Endothelial cell of umbilical vein (primary cell): ENCODE data around the gene PARD3B. TPM values are rescaled to one million over a fixed set of nuclear protein-coding genes. Genes with fewer than 3 reads are reported as not detected.

Experiments used
- BruUV-seq: library from RNA; stranded (reverse); fragments of 400-500 nt; replicated peaks from 2 replicates; lab custom pipeline; 2021; lab: Mats Ljungman, UMichigan
- CTCF ChIA-PET: fragments of 300-600, 350-600 bp; sonication (Branson Sonifier 250); formaldehyde crosslinking; loops from one replicate; lab custom pipeline; 2021; ENCODE audit warnings: antibody characterized with exemption, inconsistent platforms; lab: Charles Lee
- POLR2A ChIA-PET: fragments of 300-600, 350-600 bp; sonication (Branson Sonifier 250); formaldehyde crosslinking; loops from one replicate; lab custom pipeline; 2021; ENCODE audit warnings: antibody characterized with exemption, inconsistent platforms; lab: Charles Lee
- DNase-seq: peaks from one replicate; pipeline ENCODE4 v3.0.0-alpha.2; 2011; ENCODE audit warnings: low read depth, low spot score
- FAIRE-seq: peaks from 2 replicates; lab custom pipeline; 2011; peaks lifted over from hg19 to GRCh38; lab: Jason Lieb, UNC
- H2AFZ ChIP-seq: 2 replicates; pipeline ENCODE4 v1.6.0; 2012; ENCODE audit warnings: low read depth, low read length, control low read depth, inconsistent platforms
- H3K27ac ChIP-seq: 2 replicates; pipeline ENCODE4 v1.5.1; 2011; ENCODE audit warnings: low read depth, mild to moderate bottlenecking, control low read depth, low read length, moderate library complexity; ENCODE audit not compliant: insufficient read depth
- H3K27me3 ChIP-seq, 2 experiments: 2 replicates each; pipeline versions ENCODE4 v1.6.0 to v1.6.1; 2011; ENCODE audit warnings: low read length in 2 of 2, mixed read lengths in 1 of 2; ENCODE audit not compliant: control insufficient read depth in 2 of 2, insufficient read depth in 2 of 2
- H3K36me3 ChIP-seq, 2 experiments: 2 replicates in 1 of 2; 3 replicates in 1 of 2; pipeline ENCODE4 v1.5.1; 2011; ENCODE audit warnings: low read length in 2 of 2, mild to moderate bottlenecking in 1 of 2, moderate library complexity in 1 of 2; ENCODE audit not compliant: control insufficient read depth in 2 of 2, insufficient read depth in 2 of 2; ENCODE audit errors: extremely low read depth in 1 of 2
- H3K4me1 ChIP-seq: 3 replicates; pipeline ENCODE4 v1.5.1; 2011; ENCODE audit warnings: mild to moderate bottlenecking, low read length; ENCODE audit not compliant: control insufficient read depth, insufficient read depth; ENCODE audit errors: extremely low read depth
- H3K4me2 ChIP-seq: 2 replicates; pipeline ENCODE4 v1.6.1; 2011; ENCODE audit warnings: low read length, control low read depth, mixed read lengths; ENCODE audit not compliant: insufficient read depth
- H3K4me3 ChIP-seq, 3 experiments: fragments of 200-600 bp in 1 of 3; sonication (generic), shearing (Covaris generic) in 1 of 3; replicated peaks in 1 of 3; 2 replicates each; pipeline ENCODE4 v1.5.1; 2011 to 2016; ENCODE audit warnings: control low read depth in 3 of 3, low read length in 3 of 3, mild to moderate bottlenecking in 2 of 3, inconsistent platforms in 1 of 3, low read depth in 1 of 3, moderate library complexity in 1 of 3; ENCODE audit not compliant: insufficient read depth in 1 of 3
- H3K79me2 ChIP-seq: 2 replicates; pipeline ENCODE4 v1.6.0; 2012; ENCODE audit warnings: low read length, inconsistent platforms; ENCODE audit not compliant: control insufficient read depth, insufficient read depth
- H3K9ac ChIP-seq: replicated peaks from 2 replicates; pipeline ENCODE3; 2011; ENCODE audit warnings: low read length, control low read depth; ENCODE audit not compliant: insufficient read depth; ENCODE audit errors: extremely low read depth
- H3K9me1 ChIP-seq: replicated peaks from 3 replicates; pipeline ENCODE4 v1.6.0; 2011; ENCODE audit warnings: mild to moderate bottlenecking, low read length; ENCODE audit not compliant: control insufficient read depth, insufficient read depth; ENCODE audit errors: extremely low read depth
- H3K9me3 ChIP-seq: replicated peaks from 2 replicates; pipeline ENCODE4 v1.5.1; 2012; ENCODE audit warnings: low read length, inconsistent platforms; ENCODE audit not compliant: control insufficient read depth, insufficient read depth
- H4K20me1 ChIP-seq: replicated peaks from 2 replicates; pipeline ENCODE3; 2011; ENCODE audit warnings: mild to moderate bottlenecking, low read length; ENCODE audit not compliant: control insufficient read depth, insufficient read depth; ENCODE audit errors: extremely low read depth
- EZH2 ChIP-seq: IDR thresholded peaks from 2 replicates; pipeline ENCODE4 v1.6.1; 2012; ENCODE audit warnings: borderline replicate concordance, low read depth, mild to moderate bottlenecking, moderate library complexity, low read length, inconsistent platforms; ENCODE audit not compliant: severe bottlenecking
- FOS ChIP-seq: IDR thresholded peaks from 2 replicates; pipeline ENCODE4 v1.6.1; 2011; ENCODE audit warnings: mild to moderate bottlenecking, low read length, moderate library complexity, borderline replicate concordance; ENCODE audit not compliant: insufficient read depth
- GATA2 ChIP-seq: IDR thresholded peaks from 2 replicates; pipeline ENCODE4 v1.7.0; 2011; ENCODE audit warnings: low read depth, mild to moderate bottlenecking, moderate library complexity, mixed read lengths, low read length; ENCODE audit not compliant: insufficient read length, insufficient read depth
- JUN ChIP-seq: IDR thresholded peaks from 2 replicates; pipeline ENCODE4 v1.6.1; 2011; ENCODE audit warnings: borderline replicate concordance, low read depth; ENCODE audit not compliant: insufficient read length, insufficient read depth
- MAX ChIP-seq: IDR thresholded peaks from 2 replicates; pipeline ENCODE4 v1.6.1; 2011; ENCODE audit not compliant: insufficient read depth, insufficient read length
- MYC ChIP-seq: IDR thresholded peaks from one replicate; pipeline ENCODE4 v1.6.1; 2011; ENCODE audit warnings: mild to moderate bottlenecking, low read depth, low read length
- POLR2A ChIP-seq: IDR thresholded peaks from 2 replicates; pipeline ENCODE4 v1.6.1; 2012; ENCODE audit warnings: low read depth, mild to moderate bottlenecking, control low read depth, low read length
- POLR2AphosphoS5 ChIP-seq: IDR thresholded peaks from 2 replicates; pipeline ENCODE4 v1.6.1; 2012; ENCODE audit warnings: low read depth, mild to moderate bottlenecking, control low read depth, low read length, moderate library complexity; ENCODE audit not compliant: insufficient read depth
- dilution Hi-C: fragments of 300-500 bp; cut with MboI; formaldehyde crosslinking; loops from one replicate; pipeline ENCODE4 v1.15.0; 2019; ENCODE audit warnings: low sequenced_read_pairs; ENCODE audit not compliant: extremely low pct_ligation_motif_present
- intact Hi-C: fragments of 100-400 bp; cut with micrococcal nuclease; formaldehyde crosslinking; loops from one replicate; pipeline ENCODE4 v1.10.0; 2022
- polyA plus RNA-seq, 4 experiments: library from polyadenylated mRNA; depleted of rRNA in 3 of 4; stranded (reverse) in 3 of 4; unstranded in 1 of 4; fragments of >200 nt; gene quantifications; 2 replicates each; pipeline versions ENCODE4 v1.2.1 to v1.2.3, GENCODE V29; 2011 to 2012; ENCODE audit warnings: missing spikeins in 1 of 4
- total RNA-seq: library from RNA; stranded (reverse); gene quantifications from 2 replicates; pipeline ENCODE4 v1.2.3, GENCODE V29; 2021
- TF ChIP-seq, protein P1 (sequence below), 2 donors: IDR thresholded peaks; 1 replicate in 1 of 2; 2 replicates in 1 of 2; pipeline ENCODE4 v1.5.1; 2011; ENCODE audit warnings: low read length in 2 of 2, mild to moderate bottlenecking in 2 of 2, moderate library complexity in 2 of 2, control low read depth in 1 of 2, inconsistent platforms in 1 of 2, low read depth in 1 of 2; ENCODE audit not compliant: insufficient read depth in 1 of 2; ENCODE audit errors: extremely low read depth in 1 of 2

The PARD3B gene
- total and polyA plus RNA-seq, 2 donors (not counting 3 experiments of a cell fraction or from before 2014, with no cell fraction given), result 2.2 to 30.9 TPM

DNA sequence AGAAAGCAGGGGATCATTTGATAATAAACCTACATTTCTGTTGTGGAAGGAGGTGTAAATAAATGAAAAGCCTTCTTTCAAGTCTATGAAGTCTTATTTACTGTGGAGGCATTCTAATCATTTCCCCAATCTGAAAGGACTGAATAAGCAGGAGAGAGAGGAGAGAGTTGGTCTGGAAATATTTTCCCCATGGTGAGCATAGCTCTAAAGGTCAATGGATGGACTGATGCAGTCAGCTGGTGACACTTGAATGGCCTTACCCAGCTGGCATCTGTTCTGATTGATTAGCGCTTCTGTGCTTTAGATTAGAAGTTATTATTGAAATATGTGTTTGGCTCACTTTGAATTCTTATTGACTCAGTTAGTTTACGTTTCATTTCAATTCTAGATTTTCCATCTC, 122.7 kb downstream of the PARD3B start:
- Histone ChIP-seq H3K27me3 (no peaks in the 10 kb centered on the region), H3K36me3 (no peaks in the 10 kb centered on the region), H3K4me2 (no peak overlapping the region), H4K20me1 (no peaks in the 10 kb centered on the region), H3K9me3 (no peaks in the 10 kb centered on the region), H3K4me3 (no peak overlapping the region), H3K9ac (no peak overlapping the region), H3K27ac (no peak overlapping the region), H2AFZ (no peak overlapping the region), H3K9me1 (no peaks in the 10 kb centered on the region), H3K4me1 (peaks cover 71% of the 10 kb centered on the region), H3K79me2 (peaks cover 4% of the 10 kb centered on the region)
- FAIRE-seq (no peak), DNase-seq (no peak)
- POLR2A ChIA-PET, result no interaction called here
- no TSS peak for BruUV-seq
- intact Hi-C loops (loop anchor here (2.0 to 10.0 kb wide), 2 partner anchors 553 to 983 kb away; no protein-coding TSS in a partner anchor), dilution Hi-C loops (no loop called here)
- TF ChIP-seq JUN (no peak), GATA2 (no peak), POLR2AphosphoS5 (no peak), MAX (no peak), EZH2 (no peak), MYC (no peak), POLR2A (no peak), FOS (no peak)
- TF ChIP-seq, protein P1, sequence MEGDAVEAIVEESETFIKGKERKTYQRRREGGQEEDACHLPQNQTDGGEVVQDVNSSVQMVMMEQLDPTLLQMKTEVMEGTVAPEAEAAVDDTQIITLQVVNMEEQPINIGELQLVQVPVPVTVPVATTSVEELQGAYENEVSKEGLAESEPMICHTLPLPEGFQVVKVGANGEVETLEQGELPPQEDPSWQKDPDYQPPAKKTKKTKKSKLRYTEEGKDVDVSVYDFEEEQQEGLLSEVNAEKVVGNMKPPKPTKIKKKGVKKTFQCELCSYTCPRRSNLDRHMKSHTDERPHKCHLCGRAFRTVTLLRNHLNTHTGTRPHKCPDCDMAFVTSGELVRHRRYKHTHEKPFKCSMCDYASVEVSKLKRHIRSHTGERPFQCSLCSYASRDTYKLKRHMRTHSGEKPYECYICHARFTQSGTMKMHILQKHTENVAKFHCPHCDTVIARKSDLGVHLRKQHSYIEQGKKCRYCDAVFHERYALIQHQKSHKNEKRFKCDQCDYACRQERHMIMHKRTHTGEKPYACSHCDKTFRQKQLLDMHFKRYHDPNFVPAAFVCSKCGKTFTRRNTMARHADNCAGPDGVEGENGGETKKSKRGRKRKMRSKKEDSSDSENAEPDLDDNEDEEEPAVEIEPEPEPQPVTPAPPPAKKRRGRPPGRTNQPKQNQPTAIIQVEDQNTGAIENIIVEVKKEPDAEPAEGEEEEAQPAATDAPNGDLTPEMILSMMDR (IDR thresholded peaks at IDR 0.05; ENCODE audit: extremely low read depth in 1 of 2, insufficient read depth in 1 of 2, low read depth in 1 of 2, low read length in 2 of 2), result no peak
- CTCF ChIA-PET, result no interaction called here
